Epithelial cell of esophagus (primary cell): ENCODE data around the gene FSD1L.

Experiments used
- DNase-seq: peaks from one replicate; pipeline ENCODE4 v3.0.0; 2010; ENCODE audit warnings: low read depth
- H3K4me3 ChIP-seq: 2 replicates; pipeline ENCODE4 v1.5.1; 2011; ENCODE audit warnings: mild to moderate bottlenecking, low read length, control low read depth
- CTCF ChIP-seq: IDR thresholded peaks from 2 replicates; pipeline ENCODE4 v1.5.1; 2011; ENCODE audit warnings: low read depth, mild to moderate bottlenecking, low read length, control low read depth, inconsistent platforms; ENCODE audit not compliant: insufficient read depth; ENCODE audit errors: missing control alignments

The FSD1L gene

GRCh38 chr9:105435453-105435852 lies 12.4 kb upstream of the FSD1L start:
- DNase-seq: no peak
- TF ChIP-seq CTCF: no peak
- no peak overlapping the region for H3K4me3 ChIP-seq

- H3K4me3 ChIP-seq: no peak overlapping the region
- TF ChIP-seq CTCF: no peak
- DNase-seq: no peak
These were observed 11.1 kb upstream of the FSD1L start for GRCh38 chr9:105436783-105437182.

- no peak for DNase-seq
- no peak overlapping the region for H3K4me3 ChIP-seq
- TF ChIP-seq CTCF: no peak
These were observed 10.1 kb upstream of the FSD1L start for GRCh38 chr9:105437704-105438103.

DNA sequence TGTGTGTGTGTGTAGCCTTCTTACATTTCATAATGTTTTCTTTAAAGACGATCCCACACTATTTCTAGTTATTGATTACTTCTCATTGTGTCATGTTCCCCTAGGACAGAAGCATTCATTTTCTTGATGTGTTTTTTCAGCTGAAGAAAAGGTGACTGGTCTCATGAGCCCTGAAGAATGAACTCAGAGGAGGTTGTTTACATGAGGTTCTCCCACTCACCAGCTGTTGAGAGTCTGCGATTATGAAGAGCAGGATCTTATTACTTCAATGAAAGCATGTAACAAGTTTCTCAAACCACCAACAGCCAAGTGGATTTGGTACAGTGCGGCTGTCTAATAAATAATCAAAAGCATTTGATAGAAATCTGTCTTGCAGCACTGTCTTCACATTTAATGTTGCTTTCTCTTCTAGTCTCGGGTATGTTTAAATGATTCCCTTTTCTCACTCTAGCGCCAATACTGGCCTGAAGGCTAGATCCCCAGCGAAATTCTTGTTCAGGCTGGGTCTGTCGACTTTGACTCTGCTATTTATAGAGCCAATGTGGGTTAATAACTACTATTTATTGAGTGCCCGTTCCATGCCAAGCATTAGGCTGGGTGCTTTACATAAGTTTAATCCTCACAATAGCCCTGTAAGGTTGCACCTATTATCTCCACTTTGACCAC lies 9.6 kb upstream of the FSD1L start:
- H3K4me3 ChIP-seq: no peak overlapping the region
- no peak for DNase-seq
- no peak for TF ChIP-seq CTCF

- no peak overlapping the region for H3K4me3 ChIP-seq
- no peak for TF ChIP-seq CTCF
- no peak for DNase-seq
These were observed 8.4 kb upstream of the FSD1L start for GRCh38 chr9:105439428-105439827.

GRCh38 chr9:105441616-105442160 lies 6.1 kb upstream of the FSD1L start:
- H3K4me3 ChIP-seq: no peak overlapping the region
- TF ChIP-seq CTCF: no peak
- no peak for DNase-seq

- no peak overlapping the region for H3K4me3 ChIP-seq
- DNase-seq: no peak
- TF ChIP-seq CTCF: no peak
These were observed 4.7 kb upstream of the FSD1L start for GRCh38 chr9:105443121-105443520.
